NCI-H1436 (cell line): ENCODE results near the gene ANKH.
"Not testable (repeated sequence)": the region's sequence is repeated elsewhere in the genome, so short reads cannot be mapped to it uniquely, and the experiment has no call there.

Experiments used
- DNase-seq: peaks from one replicate; lab custom pipeline; 2025; lab: John Stamatoyannopoulos, UW

The ANKH gene

GRCh38 chr5:14854799-14855198 lies 16.8 kb downstream of the ANKH start:
- no peak for DNase-seq

- DNase-seq: no peak
Observed at GRCh38 chr5:14853685-14854084, 17.9 kb downstream of the ANKH start.

DNA sequence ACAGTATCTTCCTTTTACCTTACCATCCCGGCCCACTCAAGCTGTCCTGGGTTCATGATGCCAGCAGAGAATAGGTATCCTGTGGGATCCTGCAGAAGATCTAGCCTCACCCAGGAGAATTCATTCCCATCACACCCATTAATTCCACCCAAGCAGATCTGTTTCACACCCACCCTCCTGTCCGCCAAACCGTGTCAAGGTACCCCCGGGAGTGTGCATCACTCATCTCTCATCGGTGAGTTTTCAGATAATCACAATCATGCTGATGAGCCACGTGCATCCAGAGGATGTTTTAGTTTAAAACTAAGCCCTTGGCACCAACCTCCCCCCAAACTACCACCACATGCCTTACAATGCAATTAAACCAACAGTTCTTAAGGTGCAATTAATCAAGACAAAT lies 18.8 kb downstream of the ANKH start:
- DNase-seq: no peak

DNA sequence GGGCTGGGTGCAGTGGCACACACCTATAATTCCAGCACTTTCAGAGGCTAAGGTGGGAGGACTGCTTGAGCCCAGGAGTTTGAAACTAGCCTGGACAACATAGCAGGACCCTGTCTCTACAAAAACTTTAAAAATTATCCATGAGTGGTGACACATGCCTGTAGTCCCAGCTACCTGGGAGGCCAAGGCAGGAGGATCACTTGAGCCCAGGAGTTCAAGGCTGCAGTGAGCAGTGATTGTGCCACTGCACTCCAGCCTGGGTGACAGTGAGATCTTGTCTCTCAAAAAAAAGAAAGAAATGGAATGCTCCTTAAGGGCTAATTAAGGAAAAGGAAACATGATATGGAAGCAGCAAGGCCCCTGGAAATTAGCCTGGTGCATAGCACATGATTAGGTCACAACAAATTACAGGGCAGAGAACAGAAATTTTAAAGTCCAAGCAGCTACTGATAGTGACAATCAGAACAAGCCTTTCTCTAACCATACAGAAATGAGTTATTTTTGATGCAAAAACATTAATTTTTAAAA lies 19.5 kb downstream of the ANKH start:
- DNase-seq: no peak

DNA sequence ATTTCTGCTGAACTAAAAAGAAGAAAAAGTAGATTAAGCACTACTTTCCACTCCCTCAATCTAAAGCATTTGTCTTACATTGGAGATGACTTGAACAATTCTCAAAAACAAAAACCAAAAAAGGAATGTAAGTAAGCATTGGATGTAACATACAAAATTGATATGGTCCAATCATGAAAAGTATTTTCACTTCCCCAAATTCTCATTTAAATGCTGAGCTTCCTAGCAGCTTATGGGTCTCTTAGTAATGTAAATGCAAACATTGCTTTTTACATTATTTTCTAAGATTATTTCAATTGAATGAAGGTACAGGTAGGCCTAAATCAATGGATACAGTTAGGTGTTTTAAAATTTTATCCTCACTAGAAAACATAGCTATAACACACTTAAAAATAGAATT lies 20.0 kb downstream of the ANKH start:
- no peak for DNase-seq

DNA sequence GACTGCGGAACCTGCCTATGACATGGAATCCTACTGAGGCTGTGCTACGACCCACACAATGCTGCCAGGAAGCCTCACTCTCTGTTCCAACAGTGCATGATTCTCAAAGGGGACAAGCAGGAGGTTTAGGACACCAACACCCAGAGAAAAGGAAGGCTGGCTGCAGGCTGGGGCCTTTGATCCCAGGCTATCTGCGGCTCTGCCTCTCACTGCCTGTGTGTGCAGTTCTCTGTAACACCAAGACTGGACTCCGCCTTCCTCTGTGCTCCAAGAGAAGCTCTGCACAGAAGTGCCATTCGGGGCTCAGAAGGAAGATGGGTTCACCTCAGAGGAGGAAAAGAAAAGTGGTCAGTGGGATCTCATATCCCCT lies 20.5 kb downstream of the ANKH start:
- DNase-seq: no peak

DNA sequence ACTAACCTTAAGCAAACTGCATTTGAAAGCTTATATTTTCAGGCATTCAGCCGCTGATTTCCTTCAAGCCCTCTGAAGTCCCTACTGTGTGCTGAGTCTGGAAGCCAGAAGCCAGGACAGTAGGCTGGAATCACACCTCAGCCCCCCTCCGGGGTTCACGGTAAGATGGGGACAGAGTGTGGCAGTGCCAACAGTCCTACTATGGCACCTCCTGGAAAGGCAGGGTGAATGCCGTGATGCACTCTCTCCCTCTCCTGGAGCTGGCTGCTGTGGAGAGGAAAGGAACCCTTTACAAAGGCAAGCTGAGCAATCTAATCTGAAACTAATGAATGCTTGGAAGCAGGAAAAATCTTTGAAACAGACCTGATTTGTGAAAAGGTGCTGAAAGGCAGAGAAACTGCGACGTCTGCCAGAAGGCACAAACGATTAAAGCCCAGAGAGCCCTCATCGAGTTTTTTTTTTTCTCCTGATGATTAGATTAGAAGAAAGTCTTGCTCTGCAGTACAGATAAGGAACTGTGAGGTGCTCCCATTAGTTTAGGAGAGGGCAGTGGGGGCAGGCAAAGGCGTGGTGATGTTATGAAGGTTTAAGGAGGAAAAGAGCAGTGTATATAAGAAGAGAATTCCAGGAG lies 21.0 kb downstream of the ANKH start:
- DNase-seq: no peak

DNA sequence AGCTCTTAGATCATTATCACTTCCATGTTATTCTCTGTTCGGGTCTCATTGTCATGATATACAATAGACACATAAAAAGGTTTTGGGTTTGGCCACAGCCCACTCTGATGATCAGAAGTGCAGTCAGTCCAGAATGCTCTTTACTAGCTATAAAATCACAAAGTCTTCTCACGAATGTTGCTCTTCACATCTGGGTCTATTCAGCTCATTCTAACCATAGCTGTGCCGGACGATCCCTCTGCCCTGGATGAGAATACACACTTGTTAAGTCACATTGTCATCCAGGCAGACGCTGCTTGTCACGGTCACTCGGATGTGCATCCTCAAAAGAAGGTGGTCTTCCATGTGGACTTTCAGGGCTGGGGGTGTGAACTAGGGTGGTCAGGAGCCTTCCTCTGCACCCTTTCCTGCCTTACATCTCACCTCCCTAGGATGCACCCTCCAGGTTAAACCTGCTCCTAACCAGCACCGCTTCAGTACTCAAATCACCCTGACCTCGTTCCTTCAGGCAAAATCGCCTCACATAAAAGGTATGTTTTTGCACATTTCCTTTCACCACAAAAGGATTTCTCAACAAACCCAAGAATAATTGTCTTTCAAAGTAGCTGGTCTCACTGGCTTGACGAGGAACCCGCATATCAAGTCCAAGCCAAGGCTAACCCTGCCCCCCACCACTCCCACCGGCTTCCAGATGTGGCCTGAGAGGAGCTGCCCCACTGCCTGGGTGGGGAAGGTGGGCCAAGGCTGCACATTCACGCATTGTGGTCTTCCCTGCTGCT lies 21.9 kb downstream of the ANKH start:
- DNase-seq: no peak

DNA sequence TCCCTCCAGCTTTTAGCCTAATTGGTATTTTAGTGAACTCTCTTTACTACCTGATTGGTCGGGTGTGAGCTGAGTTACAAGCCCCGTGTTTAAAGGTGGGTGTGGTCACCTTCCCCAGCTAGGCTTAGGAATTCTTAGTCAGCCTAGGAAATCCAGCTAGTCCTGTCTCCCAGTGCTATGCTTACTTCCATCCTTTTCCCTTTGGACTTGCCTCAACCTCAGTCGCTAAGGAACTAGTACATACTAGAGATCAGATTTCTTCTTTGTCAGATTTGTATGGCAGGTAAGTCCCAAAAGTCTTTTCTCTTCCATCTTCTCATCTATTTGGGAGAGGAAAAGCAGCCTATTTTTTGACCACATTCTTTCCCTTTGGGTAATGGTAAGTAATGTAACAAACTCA lies 22.6 kb downstream of the ANKH start:
- not testable (repeated sequence) for DNase-seq

GRCh38 chr5:14848385-14848784 lies 23.2 kb downstream of the ANKH start:
- no peak for DNase-seq

- DNase-seq: no peak
Observed at GRCh38 chr5:14847471-14847870, 24.1 kb downstream of the ANKH start.

GRCh38 chr5:14842117-14842516 lies 29.5 kb downstream of the ANKH start:
- DNase-seq: peak; percentile 63

- DNase-seq: no peak
Observed at GRCh38 chr5:14840624-14841023, 31.0 kb downstream of the ANKH start.

- DNase-seq: no peak
Observed at GRCh38 chr5:14838396-14839319, 32.9 kb downstream of the ANKH start.

DNA sequence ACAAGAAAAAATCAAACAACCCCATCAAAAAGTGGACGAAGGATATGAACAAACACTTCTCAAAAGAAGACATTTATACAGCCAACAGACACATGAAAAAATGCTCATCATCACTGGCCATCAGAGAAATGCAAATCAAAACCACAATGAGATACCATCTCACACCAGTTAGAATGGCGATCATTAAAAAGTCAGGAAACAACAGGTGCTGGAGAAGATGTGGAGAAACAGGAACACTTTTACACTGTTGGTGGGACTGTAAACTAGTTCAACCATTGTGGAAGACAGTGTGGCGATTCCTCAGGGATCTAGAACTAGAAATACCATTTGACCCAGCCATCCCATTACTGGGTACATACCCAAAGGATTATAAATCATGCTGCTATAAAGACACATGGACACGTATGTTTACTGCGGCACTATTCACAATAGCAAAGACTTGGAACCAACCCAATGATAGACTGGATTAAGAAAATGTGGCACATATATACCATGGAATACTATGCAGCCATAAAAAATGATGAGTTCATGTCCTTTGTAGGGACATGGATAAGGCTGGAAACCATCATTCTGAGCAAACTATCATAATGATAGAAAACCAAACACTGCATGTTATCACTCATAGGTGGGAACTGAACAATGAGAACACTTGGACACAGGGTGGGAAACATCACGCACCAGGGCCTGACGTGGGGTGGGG lies 34.0 kb downstream of the ANKH start:
- DNase-seq: not testable (repeated sequence)

DNA sequence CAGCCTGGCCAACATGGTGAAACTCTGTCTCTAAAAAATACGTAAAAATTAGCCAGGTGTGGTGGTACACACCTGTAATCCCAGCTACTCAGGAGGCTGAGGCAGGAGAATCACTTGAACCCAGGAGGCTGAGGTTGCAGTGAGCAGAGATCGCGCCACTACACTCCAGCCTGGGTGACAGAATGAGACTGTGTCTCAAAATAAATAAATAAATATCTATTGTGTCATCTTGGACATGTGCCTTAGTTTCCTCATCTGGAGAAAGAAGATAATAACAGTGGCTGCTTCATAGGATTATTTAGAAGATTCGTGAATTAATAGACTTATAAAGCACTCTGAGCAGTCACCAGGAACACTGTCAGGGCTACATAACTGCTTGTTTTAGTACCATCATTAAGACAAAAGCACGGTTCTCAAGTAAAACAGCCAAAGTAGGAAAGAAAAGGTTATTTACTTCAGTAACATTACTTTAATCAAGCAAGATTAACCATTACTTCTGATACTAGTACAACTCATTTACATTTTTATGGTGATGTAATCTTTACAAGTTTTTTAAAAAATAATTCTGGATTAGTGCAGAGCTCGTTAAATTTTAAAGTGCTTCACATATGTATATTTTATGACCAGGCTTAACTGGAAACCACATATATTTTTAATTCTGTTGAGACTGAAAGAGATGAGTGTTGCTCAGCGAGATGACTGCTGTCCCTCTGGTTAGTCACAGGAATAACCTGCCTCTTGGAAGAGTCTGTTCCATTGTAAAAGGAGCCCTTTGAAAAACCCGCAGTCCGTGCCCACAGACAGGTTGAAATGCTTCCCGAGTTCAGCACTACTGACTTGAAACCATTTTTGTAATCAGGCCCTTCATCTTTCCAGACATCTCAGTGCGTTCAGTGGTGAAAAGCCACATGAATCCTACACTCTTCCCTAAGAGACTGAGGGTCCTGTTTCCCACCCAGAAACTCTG lies 36.7 kb downstream of the ANKH start:
- DNase-seq: no peak

DNA sequence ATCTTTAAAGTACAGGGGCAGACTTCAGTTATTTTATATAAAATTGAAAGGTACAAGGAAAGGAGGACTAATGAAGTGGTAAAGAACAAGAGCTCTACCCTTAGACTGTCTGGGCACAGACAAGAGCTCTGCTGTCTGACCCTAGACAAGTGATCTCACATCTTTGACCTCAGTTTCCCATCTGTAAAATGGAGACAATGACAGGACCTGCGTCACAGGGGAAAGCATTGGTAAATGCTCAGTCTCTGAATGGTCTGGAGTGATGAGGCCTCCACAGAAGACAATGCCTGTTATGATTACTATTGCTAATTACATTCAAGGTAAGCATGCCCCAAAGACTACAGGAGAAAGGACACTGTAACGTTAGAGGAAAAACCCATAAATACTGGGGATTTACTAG lies 37.5 kb downstream of the ANKH start:
- no peak for DNase-seq

GRCh38 chr5:14831006-14831338 lies 40.6 kb downstream of the ANKH start:
- no peak for DNase-seq

DNA sequence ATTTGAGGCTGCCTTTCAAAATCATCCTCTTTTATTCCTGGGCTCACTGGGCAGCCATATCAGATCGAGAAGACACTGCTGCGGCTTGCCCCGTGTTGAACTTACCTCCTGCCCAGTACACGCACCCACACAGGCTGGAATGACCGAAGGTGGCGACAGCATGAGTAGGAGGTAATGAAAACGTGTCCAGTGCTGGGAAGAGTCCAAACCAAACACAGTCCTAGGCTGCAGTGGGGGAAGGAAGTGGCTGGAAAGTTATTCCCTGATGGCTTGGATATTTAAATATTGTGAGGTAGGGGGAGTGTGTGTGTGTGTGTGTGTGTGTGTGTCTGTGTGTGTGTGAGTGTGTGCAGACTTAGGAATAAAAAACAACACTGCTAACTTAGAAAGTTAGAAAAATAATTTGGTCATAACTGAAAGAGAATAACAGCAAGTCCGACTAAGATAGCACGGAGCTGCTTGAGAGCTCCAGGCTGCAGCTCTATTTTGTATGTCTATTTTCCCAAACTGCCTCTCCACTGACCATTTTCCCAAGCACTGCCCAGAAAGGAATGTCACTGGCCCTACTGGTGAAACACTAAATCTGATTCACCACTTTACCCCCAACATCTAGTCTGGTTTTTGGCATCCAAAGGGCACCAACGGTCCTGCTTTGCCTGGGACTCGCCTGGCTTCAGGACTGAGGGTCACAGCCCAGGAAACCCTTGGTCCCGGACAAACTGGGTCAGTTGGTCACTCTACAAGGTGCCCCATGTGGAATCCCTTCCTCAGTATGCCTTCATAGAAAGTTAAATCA lies 41.2 kb downstream of the ANKH start:
- no peak for DNase-seq

- no peak for DNase-seq
Observed at GRCh38 chr5:14829396-14829795, 42.2 kb downstream of the ANKH start.
